RPMI8226 (cell line): ENCODE measurements around the gene PNRC2.

Source experiments
- DNase-seq: peaks from one replicate; pipeline ENCODE4 v3.0.0-alpha.2; 2015

Gene PNRC2

GRCh38 chr1:23959461-23960290 is at the start of gene PNRC2:
PNRC2 (plus strand) TSS chr1:23959828; CDS start chr1:23961458, 1,630 bp downstream.
- peak; percentile 98 for DNase-seq

GRCh38 chr1:23910144-23910543 is 49.5 kb upstream of the PNRC2 start:
- DNase-seq, result no peak

DNA sequence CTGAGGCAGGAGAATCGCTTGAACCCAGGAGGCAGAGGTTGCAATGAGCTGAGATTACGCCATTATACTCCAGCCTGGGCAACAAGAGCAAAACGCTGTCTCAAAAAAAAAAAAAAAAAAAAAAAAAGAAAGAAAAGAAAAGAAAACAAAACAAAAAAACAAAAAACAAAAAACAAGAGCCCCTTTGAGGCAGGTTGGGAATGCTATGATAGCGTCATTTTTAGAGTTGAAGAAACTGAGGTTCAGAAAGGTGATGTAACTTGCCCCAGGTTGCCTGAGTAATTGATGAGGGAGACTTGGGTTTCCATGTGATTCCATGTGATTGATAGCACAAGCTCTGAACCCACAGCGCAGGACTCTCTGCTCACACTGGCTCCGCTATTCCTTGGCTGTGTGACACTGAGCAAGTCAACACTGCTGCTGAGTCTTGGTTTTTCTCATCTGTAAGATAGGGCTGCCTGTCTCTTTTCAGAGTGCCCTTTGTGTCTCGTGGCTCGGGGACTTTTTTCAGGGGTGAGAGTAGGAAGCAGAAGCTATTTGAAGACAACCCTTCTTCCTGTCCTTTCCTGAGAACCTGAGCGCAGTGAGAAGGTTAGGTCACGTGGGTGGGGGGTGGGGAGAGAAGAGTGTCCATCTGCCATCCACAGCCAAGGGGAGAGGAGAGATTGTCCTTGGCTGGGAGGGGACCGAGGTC is 48.9 kb upstream of the PNRC2 start:
- DNase-seq, result peak; percentile 19

- no peak for DNase-seq
These were observed 47.7 kb upstream of the PNRC2 start for GRCh38 chr1:23911921-23912320.

DNA sequence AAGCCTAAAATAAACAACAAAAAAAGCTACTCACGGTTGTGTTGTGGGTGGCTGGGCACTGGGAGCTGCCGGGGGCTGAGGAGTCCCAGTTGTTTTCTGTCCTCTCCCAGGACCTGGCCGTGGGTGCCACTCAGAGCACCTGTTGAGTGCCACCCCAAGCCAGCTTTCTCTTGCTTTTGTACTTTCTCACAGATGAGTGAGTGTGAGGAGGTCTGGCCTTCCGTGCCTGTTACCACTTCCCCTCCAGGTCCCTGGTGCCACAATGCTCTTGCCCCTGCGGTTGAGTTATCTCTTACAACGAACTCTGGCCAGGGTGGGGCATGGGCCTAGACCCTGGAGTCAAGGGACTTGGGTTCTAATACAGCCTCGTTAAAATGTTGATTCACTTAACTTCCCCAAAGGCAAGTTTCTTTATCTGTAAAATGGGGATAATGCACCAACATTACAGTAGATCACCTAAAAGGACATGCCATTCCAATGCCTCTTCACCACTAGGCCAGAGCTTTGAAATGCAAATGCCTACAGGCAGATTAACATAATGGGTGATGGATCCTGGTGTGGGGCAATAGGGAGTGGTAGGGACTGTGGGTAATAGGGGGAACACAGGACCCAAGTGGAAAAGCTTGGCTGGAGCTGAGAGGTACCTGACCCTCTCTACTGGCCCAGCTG is 46.3 kb upstream of the PNRC2 start, which contains the start of gene CNR2:
Gene CNR2 (minus strand): TSS at position 151 of the 669 bp plus-strand sequence. CDS start 37,745 bp downstream, outside the sequence.
- peak; percentile 23 for DNase-seq

GRCh38 chr1:23914921-23915320 is 44.7 kb upstream of the PNRC2 start:
- DNase-seq, result no peak

DNA sequence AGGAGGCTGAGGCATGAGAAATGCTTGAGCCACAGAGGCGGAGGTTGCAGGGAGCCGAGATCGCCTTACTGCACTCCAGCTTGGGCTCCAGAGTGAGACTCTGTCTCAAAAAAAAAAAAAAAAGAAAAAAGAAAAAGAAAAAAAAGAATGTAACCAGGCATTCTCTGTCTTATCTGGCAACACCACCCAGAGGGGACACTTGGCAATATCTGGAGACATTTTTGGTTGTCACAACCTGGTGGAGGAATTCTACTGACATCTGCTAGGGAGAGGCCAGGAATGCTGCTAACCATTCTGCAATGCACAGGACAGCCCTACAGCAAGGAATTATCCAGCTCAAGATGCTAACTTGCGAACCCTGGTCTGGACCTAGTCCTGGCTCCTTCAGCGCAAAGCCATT is 44.2 kb upstream of the PNRC2 start:
- no peak for DNase-seq

- peak; percentile 86 for DNase-seq
These were observed 43.2 kb upstream of the PNRC2 start for GRCh38 chr1:23916209-23917131.

DNA sequence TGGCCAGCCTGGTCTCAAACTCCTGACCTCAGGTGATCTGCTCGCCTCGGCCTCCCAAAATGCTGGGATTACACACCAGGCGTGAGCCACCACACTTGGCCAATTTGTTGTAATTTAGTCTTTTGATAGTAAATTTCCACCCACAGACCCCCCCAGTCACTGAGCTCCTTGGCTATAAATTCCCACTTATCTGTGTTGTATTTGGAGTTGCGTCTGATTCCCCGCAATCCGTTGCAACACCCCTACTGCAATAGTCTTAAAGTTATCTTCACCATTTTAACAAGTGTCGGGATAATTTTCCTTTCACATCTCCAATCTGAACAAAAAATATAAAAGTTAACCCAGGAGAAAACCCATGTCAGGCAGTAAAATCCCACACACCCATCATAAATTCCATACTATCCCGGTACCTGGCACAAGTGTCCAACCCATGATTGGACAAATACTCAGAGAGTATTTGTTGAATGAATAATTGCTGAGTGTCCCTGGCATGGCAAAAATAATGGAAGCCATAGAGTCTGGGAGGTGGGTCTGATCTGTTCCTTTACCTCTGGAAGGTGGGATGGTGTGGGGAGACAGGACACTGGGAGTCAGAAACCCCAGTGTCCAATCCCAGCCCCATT is 37.2 kb upstream of the PNRC2 start:
- no peak for DNase-seq

GRCh38 chr1:23923592-23924499 is 35.8 kb upstream of the PNRC2 start:
- DNase-seq, result no peak

- no peak for DNase-seq
These were observed 35.0 kb upstream of the PNRC2 start for GRCh38 chr1:23924601-23925000.

GRCh38 chr1:23925279-23925678 is 34.3 kb upstream of the PNRC2 start:
- DNase-seq, result no peak

DNA sequence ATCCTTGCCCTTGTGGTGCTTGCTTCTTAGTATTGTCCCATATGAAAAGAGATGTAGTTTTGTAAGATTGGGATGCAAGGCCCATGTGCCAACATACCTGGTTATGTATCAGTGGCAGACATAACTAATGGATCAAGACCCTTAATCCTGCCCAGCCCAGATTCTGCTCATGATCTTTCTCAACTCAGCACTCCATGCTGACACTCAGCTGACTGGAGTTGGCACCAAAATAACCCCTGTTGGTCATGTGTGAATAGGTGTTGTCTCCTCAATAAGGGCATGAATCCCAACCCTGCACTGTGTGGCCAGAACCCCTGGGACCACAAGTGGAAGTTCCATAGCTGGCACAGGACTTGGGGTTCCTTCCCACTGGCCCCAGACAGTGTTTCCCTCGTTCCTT is 32.5 kb upstream of the PNRC2 start:
- no peak for DNase-seq

DNA sequence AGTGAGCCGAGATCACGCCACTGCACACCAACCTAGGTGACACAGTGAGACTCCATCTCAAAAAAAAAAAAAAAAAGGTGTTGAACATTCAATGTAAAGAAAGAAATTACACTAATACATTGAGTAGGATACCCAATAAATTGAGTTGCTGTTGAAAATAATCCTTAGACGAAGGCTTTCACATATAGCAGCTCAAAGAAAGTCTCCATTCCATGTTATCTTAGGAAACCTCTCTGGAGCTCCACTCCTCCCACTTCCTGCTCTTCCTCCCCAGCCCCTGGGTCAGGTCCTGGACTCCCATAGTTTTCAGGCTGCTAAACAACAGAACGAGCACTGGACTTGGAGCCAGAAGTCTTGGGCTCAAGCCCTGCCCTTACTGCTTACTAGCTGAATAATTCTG is 30.8 kb upstream of the PNRC2 start:
- DNase-seq, result no peak

- no peak for DNase-seq
These were observed 29.4 kb upstream of the PNRC2 start for GRCh38 chr1:23930270-23930669.

DNA sequence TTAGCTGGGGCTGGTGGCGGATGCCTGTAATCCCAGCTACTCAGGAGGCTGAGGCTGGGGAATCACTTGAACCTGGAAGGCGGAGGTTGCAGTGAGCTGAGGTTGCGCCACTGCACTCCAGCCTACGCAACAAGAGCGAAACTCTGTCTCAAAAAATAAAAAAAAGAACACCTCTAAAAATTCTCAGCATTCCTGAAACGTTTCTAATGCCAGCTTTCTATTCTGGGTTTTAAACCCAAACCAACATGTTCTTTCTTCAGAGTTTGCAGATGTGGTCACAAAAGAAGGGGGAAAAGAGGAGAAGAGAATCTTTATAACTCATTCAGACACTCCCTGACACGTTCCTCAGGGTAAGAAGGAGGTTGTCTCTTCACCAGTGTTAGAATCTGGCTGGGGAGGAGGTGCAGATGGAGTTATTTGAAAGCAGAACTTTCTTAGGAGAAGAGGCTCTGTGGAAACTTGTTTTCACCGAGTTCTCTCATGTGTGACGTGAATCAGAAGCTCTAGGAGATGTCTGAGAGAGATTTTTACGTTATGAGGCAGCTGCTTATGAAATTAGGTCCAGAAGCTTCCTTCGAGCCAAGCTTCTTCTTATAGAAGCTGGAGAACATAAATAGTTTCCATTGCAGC is 28.7 kb upstream of the PNRC2 start:
- no peak for DNase-seq

- DNase-seq, result no peak
These were observed 28.1 kb upstream of the PNRC2 start for GRCh38 chr1:23931491-23931880.

- DNase-seq, result no peak
These were observed 23.0 kb upstream of the PNRC2 start for GRCh38 chr1:23936481-23937176.

- DNase-seq, result no peak
These were observed 12.3 kb upstream of the PNRC2 start for GRCh38 chr1:23947366-23947765.

GRCh38 chr1:23953020-23953419 is 6.6 kb upstream of the PNRC2 start:
- no peak for DNase-seq
